ENCODE results near the gene TJP3.
"Not testable (repeated sequence)": the region's sequence is repeated elsewhere in the genome, so short reads cannot be mapped to it uniquely, and the experiment has no call there.

DNA sequence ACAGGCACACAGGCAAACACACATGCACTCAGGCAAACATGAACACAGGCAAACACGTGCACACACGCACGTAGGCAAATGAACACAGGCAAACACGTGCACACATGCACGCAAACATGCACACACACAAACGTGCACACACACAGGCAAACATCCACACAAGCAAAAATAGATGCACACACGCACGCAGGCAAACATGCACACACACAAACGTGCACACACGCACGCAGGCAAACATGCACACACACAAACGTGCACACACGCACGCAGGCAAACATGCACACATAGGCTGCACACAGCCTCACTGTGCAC, 41.7 kb upstream of the TJP3 start:
- not testable (repeated sequence) for TF ChIP-seq POLR2A (IDR thresholded peaks at IDR 0.05)
- TF ChIP-seq, protein P1, sequence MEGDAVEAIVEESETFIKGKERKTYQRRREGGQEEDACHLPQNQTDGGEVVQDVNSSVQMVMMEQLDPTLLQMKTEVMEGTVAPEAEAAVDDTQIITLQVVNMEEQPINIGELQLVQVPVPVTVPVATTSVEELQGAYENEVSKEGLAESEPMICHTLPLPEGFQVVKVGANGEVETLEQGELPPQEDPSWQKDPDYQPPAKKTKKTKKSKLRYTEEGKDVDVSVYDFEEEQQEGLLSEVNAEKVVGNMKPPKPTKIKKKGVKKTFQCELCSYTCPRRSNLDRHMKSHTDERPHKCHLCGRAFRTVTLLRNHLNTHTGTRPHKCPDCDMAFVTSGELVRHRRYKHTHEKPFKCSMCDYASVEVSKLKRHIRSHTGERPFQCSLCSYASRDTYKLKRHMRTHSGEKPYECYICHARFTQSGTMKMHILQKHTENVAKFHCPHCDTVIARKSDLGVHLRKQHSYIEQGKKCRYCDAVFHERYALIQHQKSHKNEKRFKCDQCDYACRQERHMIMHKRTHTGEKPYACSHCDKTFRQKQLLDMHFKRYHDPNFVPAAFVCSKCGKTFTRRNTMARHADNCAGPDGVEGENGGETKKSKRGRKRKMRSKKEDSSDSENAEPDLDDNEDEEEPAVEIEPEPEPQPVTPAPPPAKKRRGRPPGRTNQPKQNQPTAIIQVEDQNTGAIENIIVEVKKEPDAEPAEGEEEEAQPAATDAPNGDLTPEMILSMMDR (IDR thresholded peaks at IDR 0.05): not testable (repeated sequence)
